Smooth muscle cell (in vitro differentiated cells): ENCODE data around the gene ATP11A. TPM values are rescaled to one million over a fixed set of nuclear protein-coding genes. Genes with fewer than 3 reads are reported as not detected.

Experiments
- DNase-seq: peaks from one replicate; lab custom pipeline; 2025; ENCODE audit not compliant: unreplicated experiment; lab: John Stamatoyannopoulos, UW
- H2AFZ ChIP-seq: fragments of 200-600 bp; sonication (generic); 2 replicates; pipeline ENCODE4 v1.6.0; 2016; ENCODE audit warnings: antibody characterized with exemption, low read depth, mild to moderate bottlenecking
- H3F3A ChIP-seq: fragments of 200-600 bp; sonication (generic); 2 replicates; pipeline ENCODE4 v1.6.0; 2017; ENCODE audit warnings: antibody characterized with exemption, low read depth
- H3K27ac ChIP-seq: fragments of 200-600 bp; sonication (generic); 2 replicates; pipeline ENCODE4 v1.5.1; 2016; ENCODE audit warnings: low read depth, mild to moderate bottlenecking
- H3K27me3 ChIP-seq: fragments of 200-600 bp; sonication (generic); 2 replicates; pipeline ENCODE4 v1.6.1; 2016; ENCODE audit warnings: low read depth, mild to moderate bottlenecking
- H3K36me3 ChIP-seq: fragments of 200-600 bp; sonication (generic); 2 replicates; pipeline ENCODE4 v1.5.1; 2016; ENCODE audit warnings: low read depth
- H3K4me1 ChIP-seq: fragments of 200-600 bp; sonication (generic); 2 replicates; pipeline ENCODE4 v1.5.1; 2016; ENCODE audit warnings: low read depth
- H3K4me2 ChIP-seq: fragments of 200-600 bp; sonication (generic); 2 replicates; pipeline ENCODE4 v1.6.0; 2016; ENCODE audit warnings: mild to moderate bottlenecking
- H3K4me3 ChIP-seq: fragments of 200-600 bp; sonication (generic); 2 replicates; pipeline ENCODE4 v1.5.1; 2016; ENCODE audit warnings: mild to moderate bottlenecking
- H3K79me2 ChIP-seq: fragments of 200-600 bp; sonication (generic); 2 replicates; pipeline ENCODE4 v1.6.0; 2016; ENCODE audit warnings: low read depth, mild to moderate bottlenecking
- H3K9ac ChIP-seq: fragments of 200-600 bp; sonication (generic); 2 replicates; pipeline ENCODE4 v1.6.0; 2016; ENCODE audit warnings: low read depth
- H3K9me3 ChIP-seq: fragments of 200-600 bp; sonication (generic); replicated peaks from 2 replicates; pipeline ENCODE4 v1.5.1; 2016; ENCODE audit warnings: low read depth
- H4K20me1 ChIP-seq: fragments of 200-600 bp; sonication (generic); 2 replicates; pipeline ENCODE4 v1.6.0; 2016; ENCODE audit warnings: low read depth
- WGBS: methylation state at CpG from one replicate; pipeline ENCODE4 v1.1.7; 2016; ENCODE audit warnings: low lambda C conversion rate; 5-methylcytosine and 5-hydroxymethylcytosine counted together
- polyA plus RNA-seq: library from polyadenylated mRNA; unstranded; fragments of >200 nt; fragmentation: Nextera tagmentation; extraction: Ambion mirVana; gene quantifications from 2 replicates; pipeline ENCODE4 v1.2.1, GENCODE V29; 2016
- total RNA-seq: library from RNA; depleted of rRNA; stranded (reverse); fragments of >200 nt; gene quantifications from 2 replicates; pipeline ENCODE4 v1.2.3, GENCODE V29; 2014
- TF ChIP-seq, protein P1 (sequence below): fragments of 200-600 bp; sonication (generic); IDR thresholded peaks from 2 replicates; pipeline ENCODE4 v1.5.1; 2017; ENCODE audit warnings: borderline replicate concordance, mild to moderate bottlenecking, antibody characterized with exemption; ENCODE audit not compliant: insufficient read depth, poor library complexity, severe bottlenecking

Gene ATP11A
- total and polyA plus RNA-seq, 2 experiments from 2014 or later, result 6.5 to 7.5 TPM

DNA sequence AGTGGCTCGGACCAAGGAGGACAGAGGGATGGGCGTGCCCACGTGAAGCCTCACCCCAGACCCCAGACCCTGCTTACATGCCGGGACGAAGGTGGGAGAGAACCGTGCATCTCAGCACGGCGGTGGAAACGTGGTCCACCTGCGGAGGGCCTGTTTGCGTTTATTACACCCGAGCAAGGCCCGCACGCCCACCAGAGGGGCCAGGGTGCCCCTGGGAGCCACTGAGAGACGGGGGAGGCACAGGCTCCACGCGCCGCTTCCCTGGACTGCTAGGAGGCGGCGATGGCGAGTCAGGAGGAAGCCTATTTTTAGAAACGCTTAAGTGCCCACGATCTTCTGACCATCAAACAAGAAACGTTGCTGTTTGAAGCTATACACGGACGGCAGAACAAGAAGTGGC is 80.7 kb downstream of the ATP11A start:
- peaks cover 9% of the 10 kb centered on the region for H3K79me2 ChIP-seq
- H4K20me1 ChIP-seq, result peaks cover 83% of the 10 kb centered on the region
- TF ChIP-seq, protein P1, sequence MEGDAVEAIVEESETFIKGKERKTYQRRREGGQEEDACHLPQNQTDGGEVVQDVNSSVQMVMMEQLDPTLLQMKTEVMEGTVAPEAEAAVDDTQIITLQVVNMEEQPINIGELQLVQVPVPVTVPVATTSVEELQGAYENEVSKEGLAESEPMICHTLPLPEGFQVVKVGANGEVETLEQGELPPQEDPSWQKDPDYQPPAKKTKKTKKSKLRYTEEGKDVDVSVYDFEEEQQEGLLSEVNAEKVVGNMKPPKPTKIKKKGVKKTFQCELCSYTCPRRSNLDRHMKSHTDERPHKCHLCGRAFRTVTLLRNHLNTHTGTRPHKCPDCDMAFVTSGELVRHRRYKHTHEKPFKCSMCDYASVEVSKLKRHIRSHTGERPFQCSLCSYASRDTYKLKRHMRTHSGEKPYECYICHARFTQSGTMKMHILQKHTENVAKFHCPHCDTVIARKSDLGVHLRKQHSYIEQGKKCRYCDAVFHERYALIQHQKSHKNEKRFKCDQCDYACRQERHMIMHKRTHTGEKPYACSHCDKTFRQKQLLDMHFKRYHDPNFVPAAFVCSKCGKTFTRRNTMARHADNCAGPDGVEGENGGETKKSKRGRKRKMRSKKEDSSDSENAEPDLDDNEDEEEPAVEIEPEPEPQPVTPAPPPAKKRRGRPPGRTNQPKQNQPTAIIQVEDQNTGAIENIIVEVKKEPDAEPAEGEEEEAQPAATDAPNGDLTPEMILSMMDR, result no peak
- no peaks in the 10 kb centered on the region for H3F3A ChIP-seq
- no peak for DNase-seq
- H3K9ac ChIP-seq, result no peak overlapping the region
- H3K4me2 ChIP-seq, result peak overlapping the region; percentile 13
- H3K9me3 ChIP-seq, result no peaks in the 10 kb centered on the region
- H3K36me3 ChIP-seq, result no peaks in the 10 kb centered on the region
- H3K27ac ChIP-seq, result no peak overlapping the region
- H3K4me1 ChIP-seq, result no peaks in the 10 kb centered on the region
- H3K27me3 ChIP-seq, result no peaks in the 10 kb centered on the region
- H3K4me3 ChIP-seq, result no peak overlapping the region
- WGBS, result 78% methylated on average over 26 of the region's 26 CpGs
- H2AFZ ChIP-seq, result no peak overlapping the region

DNA sequence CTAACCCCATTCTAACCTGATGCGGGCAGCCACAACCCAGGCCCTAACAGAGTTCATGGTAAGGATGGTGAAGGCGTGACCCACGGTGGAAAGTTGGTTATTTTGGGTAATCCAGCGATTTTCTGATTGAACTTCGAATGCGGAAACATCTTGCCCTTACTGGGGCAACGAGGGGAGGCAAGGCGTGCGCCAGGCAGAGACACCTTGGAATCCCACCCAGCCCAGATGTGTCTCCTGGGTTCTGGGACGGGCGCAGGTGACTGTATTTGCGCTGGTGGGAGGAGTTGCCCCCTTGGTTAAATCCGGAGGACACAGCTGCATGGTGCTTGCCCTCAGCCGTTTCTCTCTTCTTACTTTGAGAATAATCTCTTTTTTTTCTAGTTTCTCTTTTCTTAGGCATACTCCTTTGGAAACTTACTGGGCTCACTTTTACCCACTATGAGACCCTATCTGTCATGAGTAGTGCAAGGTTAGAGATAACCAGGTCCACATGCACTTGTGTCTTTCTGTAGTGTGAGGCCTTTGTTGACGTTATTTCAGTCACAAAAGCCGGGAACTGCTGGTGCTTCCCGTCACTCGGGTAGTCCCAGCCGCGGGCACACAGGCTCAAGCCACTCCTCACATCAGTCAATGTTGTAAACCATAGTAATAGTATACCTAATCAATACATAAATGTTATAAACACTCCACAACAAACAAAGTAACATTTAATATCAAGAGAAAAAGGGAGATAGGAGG is 81.5 kb downstream of the ATP11A start:
- Histone ChIP-seq H3F3A (no peaks in the 10 kb centered on the region), H3K4me1 (no peaks in the 10 kb centered on the region), H4K20me1 (peaks cover 84% of the 10 kb centered on the region), H3K36me3 (no peaks in the 10 kb centered on the region), H3K9me3 (no peaks in the 10 kb centered on the region), H3K4me3 (no peak overlapping the region), H3K9ac (no peak overlapping the region), H3K4me2 (no peak overlapping the region), H3K79me2 (peaks cover 9% of the 10 kb centered on the region), H3K27me3 (no peaks in the 10 kb centered on the region), H2AFZ (no peak overlapping the region), H3K27ac (no peak overlapping the region)
- no peak for DNase-seq
- TF ChIP-seq, protein P1, result no peak
- WGBS, result 96% methylated on average over 20 of the region's 20 CpGs

DNA sequence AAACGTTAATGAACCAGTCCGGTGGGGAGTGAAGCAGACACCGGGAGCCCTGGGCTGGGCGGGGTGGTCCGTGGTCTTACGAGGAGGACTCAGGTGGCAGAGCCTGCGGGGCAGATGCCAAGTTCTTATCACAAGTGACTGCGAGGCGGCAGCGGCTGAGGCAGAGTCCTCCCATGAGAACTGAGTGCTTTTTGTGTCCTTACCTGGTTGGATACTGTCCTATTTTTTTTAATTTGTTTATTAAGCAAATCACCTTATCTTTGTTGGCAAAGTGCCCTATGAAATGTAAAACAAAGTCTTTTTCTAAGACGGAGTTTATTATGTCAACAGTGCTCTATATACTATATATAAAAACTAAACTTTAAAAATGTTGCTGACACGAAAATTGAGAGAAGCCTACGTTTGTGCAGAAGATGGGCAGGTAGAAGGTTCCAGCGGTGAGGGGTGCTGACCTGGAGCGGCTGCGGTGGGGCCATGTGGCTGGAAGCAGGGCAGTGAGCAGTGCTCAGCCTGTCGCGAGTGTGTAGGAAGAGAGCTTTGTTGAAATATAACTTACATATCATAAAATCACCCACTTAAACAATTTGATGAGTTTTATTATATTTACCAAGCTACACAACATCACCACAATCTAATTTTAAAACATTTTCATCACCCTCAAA is 82.2 kb downstream of the ATP11A start:
- H3K9me3 ChIP-seq, result no peaks in the 10 kb centered on the region
- no peaks in the 10 kb centered on the region for H3K4me1 ChIP-seq
- H3K36me3 ChIP-seq, result no peaks in the 10 kb centered on the region
- H3K27ac ChIP-seq, result no peak overlapping the region
- H3K79me2 ChIP-seq, result peaks cover 11% of the 10 kb centered on the region
- no peaks in the 10 kb centered on the region for H3K27me3 ChIP-seq
- H4K20me1 ChIP-seq, result peaks cover 85% of the 10 kb centered on the region
- TF ChIP-seq, protein P1, result no peak
- 96% methylated on average over 18 of the region's 18 CpGs for WGBS
- H2AFZ ChIP-seq, result no peak overlapping the region
- no peaks in the 10 kb centered on the region for H3F3A ChIP-seq
- no peak overlapping the region for H3K4me2 ChIP-seq
- no peak overlapping the region for H3K9ac ChIP-seq
- DNase-seq, result no peak
- no peak overlapping the region for H3K4me3 ChIP-seq

DNA sequence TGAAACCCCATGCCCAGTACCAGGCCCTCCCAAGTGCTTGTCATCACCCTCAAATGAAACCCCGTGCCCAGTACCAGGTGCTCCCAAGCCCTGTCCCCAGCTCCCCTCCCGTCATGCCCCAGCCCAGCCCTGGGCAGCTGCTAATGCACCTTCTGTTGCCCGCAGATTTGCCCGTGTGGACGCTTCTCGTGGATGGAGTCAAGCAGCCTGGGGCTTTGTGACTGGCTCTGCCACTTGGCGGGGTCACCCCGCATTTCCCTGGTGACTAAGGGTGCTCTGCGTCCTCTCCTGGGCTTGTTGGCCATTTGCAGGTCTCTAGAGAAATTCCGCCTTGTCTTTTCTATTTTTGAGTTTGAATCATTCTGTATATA is 82.7 kb downstream of the ATP11A start:
- no peaks in the 10 kb centered on the region for H3K27me3 ChIP-seq
- DNase-seq, result no peak
- H3F3A ChIP-seq, result no peaks in the 10 kb centered on the region
- no peak overlapping the region for H3K9ac ChIP-seq
- H4K20me1 ChIP-seq, result peaks cover 87% of the 10 kb centered on the region
- TF ChIP-seq, protein P1, result no peak
- H3K9me3 ChIP-seq, result no peaks in the 10 kb centered on the region
- no peaks in the 10 kb centered on the region for H3K4me1 ChIP-seq
- peaks cover 16% of the 10 kb centered on the region for H3K79me2 ChIP-seq
- H2AFZ ChIP-seq, result no peak overlapping the region
- H3K36me3 ChIP-seq, result no peaks in the 10 kb centered on the region
- H3K4me2 ChIP-seq, result no peak overlapping the region
- WGBS, result 98% methylated on average over 10 of the region's 10 CpGs
- no peak overlapping the region for H3K4me3 ChIP-seq
- no peak overlapping the region for H3K27ac ChIP-seq
